DMS153 (cell line): ENCODE results near the gene DMRT2.
A peak's percentile ranks its signal among the peaks of the same experiment; 100 is the strongest.

Source experiments
- DNase-seq: peaks from one replicate; lab custom pipeline; 2025; lab: John Stamatoyannopoulos, UW

DMRT2 gene

DNA sequence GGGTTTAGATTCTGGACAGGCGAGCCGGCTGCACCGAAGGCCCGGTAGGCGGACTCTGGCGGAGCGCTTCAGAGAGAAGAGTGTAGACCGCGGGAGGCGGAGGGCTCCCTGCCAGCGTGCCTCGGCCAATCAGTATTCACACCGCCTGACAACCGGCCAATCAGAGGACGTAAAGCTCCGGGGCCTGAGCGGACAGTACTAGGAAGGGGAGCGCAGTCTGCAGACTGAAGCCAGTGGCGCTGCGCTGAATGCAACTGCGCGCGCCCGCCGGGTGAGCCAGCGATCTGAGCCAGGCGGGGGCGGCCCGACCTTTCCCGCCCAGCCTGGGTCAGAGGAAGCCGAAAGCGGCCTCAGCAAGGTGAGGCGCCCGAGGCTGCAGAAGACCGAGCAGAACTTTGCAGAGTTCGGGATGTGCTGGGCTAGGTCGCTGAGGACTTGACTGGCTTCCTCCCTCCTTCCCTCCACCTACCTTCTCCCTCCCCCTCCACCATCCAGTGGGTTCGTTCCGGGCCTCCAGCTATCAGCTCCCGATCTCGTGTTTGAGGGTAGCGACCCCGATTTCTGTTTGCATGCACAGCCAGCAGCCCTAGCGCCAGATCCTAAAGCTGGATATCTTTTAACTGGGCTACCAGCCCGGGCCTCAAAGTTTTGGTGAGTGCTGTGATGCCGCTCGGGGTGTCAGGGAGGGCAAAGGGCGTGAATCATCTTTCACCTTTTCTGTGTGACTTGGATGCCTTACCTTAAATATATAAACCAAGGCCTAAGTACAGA lies at the start of gene DMRT2:
Gene DMRT2, plus strand, starts transcription at position 233 of the 771 bp plus-strand sequence. CDS start 1,257 bp downstream, outside the sequence.
- peak; percentile 95 for DNase-seq

DNA sequence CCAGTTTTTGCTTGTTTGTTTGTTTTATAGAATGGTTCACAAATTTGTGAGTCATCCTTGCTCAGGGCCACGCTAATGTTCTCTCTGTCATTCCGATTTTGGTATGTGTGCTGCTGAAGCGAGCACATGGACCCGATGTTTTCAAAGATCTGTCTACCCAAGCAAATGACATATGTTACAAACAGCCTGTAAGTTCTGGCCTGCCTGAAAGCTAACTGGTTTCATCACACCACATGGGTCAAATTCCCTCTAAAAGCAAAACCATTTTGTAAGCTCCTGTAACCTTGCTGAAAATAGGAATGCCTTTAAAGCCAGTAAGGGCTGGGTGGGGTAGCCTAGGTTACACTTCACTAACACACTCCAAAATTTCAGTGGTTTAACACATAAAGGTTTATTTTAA lies 48.3 kb upstream of the DMRT2 start:
- no peak for DNase-seq

- DNase-seq = no peak
Observed at GRCh38 chr9:1002678-1003077, 47.5 kb upstream of the DMRT2 start.

GRCh38 chr9:1005043-1005667 lies 45.0 kb upstream of the DMRT2 start:
- no peak for DNase-seq

GRCh38 chr9:1007312-1007711 lies 42.8 kb upstream of the DMRT2 start:
- no peak for DNase-seq

- DNase-seq = no peak
Observed at GRCh38 chr9:1008216-1008615, 41.9 kb upstream of the DMRT2 start.

- DNase-seq = peak; percentile 43
Observed at GRCh38 chr9:1009101-1009707, 41.0 kb upstream of the DMRT2 start.

- no peak for DNase-seq
Observed at GRCh38 chr9:1013021-1013420, 37.1 kb upstream of the DMRT2 start.

GRCh38 chr9:1014225-1014624 lies 35.9 kb upstream of the DMRT2 start:
- DNase-seq = no peak

DNA sequence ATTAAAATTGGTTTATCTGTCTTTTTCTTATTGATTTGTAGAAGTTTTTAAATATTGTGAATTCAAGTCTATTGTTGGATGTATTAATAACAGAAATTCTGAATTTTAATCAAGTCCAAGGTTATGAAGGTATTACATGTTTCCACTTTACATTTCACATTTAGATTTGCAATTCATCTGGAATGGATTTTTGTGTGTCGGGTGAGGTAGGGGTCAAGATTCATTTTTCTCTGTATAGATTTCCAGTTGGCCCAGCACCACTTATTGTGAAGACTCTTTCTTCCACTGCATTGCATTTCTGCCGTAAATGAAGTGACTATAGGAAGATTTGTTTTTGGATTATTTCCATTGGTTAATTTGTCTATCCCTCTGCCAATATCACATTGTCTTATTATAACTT lies 35.5 kb upstream of the DMRT2 start:
- no peak for DNase-seq

DNA sequence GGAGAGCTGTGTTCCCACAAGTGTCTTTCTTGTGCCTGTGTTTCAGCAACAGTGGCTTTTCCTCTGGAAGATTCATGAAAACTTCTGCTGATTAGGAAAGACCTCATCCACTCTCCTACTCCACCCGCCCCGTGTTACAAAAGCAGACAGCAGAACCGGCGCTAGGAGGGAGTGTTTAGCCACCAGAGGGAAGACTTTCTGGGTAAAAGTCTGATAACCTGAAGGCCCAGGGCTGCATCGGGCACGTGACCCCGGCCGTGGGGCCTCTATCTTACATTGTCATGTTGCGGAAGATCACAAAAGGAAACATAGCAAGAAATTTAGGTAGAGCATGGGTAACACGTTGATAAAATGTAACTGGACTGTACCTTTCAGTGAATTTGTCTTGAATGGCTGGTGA lies 32.0 kb upstream of the DMRT2 start:
- no peak for DNase-seq

DNA sequence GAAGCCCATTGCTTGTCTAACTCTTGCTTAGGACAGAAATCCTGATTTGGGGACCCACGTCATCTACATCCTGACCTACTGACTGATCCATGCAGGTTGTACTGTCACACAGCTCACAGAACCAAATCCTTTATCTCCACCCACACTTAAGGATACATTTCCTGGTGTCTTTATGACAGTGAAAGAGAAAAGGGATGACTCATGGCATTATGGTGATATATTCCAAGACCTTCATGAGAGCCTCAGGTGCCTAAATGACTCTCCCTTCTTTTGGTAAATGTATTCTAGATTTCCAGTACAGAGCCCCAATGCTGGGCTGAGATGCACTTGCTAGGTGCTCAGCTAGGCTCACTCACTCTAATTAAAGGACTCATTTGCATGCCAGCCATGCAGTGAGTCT lies 26.0 kb upstream of the DMRT2 start:
- DNase-seq = no peak

DNA sequence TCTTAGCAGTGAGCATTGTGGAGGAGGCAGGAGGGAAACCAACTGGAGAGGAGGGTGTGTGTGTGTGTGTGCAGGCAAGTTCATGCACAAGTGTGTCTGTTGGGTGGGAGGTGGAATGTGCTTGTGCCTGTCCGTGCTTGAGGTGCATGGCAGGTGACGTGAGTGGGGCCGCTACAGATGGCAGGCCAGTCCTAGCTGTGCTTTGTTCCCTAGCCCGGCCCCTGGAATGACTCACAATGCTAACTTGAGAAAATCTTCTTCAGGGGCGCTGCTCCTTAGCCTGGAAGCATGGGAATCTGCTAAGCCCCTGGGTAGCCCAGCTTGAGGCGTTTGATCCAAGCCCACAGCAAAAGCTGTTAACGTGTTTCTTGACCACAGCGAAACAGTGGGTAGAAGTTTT lies 25.0 kb upstream of the DMRT2 start:
- no peak for DNase-seq

DNA sequence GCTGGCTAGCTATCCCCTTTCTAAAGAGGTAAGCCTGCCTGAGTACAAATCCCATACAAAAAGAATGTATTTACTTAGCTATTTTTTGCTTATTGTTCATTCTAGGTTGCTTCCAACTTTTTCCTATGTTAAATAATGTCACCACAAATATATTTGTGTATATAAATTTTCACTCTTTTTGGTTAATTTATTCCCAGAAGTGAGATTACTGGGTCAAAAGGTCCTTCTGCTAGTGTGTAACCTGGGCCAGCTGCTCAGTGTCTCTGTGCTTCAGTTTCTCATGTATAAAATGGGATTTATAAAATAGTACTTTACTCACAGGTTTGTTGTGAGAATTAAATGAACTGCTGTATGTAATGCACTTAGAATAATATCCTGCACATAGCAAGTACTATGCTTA lies 23.9 kb upstream of the DMRT2 start:
- DNase-seq = no peak

DNA sequence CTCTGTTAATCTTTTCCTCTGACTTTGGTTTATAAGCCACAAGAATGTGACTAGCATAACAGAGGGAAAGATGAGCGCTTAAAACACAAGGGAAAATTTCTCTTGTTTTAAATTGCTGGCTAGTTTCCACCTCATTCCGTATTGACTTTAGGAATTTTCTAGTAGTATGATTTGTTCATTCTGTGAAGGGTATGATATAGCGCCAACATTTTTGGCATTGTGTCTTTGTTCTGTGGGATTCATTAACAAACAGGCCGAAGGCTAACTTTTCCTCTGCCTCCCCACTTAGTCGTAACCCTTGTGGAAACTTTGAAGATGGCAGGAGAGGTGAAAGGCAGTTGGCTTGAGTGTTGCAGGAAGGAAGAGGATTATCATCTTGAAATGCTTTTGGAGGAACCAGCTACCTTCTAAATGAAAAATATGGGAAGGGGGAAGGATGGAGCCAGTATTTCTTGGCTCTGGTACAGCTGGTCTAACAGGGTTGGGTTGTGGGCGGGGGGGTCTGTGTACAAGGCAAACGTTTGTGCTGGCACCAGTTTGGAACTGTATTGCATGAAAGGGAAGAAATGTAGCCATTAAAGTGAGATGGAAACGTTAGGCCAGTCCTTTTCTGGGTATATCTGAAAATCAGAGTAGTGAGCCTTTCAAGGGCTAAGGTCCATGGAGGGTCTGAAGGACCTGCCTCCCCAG lies 21.5 kb upstream of the DMRT2 start:
- DNase-seq = no peak

DNA sequence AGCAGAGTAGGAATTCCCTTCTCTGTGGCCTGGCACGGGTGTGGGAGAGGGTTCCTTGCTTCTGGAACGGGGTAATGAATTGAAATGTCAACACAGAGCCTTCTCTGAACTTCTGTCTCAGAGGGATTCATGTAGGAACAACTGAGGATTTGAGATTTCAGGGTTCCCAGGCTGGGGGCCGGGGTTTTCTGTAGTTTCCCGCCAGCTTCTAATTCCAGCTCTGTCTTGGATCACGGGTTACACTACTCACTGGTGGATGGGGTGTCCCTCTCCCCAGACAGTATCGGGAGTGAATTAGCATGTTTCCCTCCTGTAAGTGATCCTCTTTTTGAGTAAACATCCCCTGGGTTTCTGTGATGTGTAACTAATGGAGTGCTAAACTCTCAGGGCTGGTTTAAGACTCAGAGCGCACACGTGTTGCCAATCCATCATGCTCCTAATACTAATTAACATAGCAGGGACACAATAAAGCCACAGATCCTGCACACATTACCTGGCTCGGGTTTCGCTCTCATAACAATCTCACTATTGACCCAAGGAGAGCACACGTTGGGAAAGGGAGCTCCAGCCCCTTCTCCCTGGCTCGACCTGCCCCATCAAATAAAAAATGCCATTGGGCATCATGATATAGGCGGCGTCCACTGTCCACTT lies 18.1 kb upstream of the DMRT2 start:
- peak; percentile 51 for DNase-seq

DNA sequence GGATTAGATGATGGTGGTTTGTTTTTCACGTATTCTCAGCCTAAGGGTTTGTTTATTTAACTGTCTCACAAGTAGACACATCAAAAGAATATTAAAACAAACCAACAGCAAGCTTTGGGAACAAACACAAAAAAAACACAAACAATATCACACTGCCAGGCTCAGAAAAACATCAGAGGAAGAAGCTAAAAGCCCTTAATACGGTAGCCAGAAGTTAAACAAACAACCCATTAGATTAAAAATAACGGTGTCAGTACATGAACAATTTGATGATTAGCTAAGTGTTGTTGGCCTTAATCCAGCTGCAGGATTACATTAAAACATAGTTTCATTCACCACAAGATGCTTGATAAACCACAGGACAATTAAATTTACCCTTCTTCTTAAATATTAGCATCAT lies 15.9 kb upstream of the DMRT2 start:
- DNase-seq = no peak

DNA sequence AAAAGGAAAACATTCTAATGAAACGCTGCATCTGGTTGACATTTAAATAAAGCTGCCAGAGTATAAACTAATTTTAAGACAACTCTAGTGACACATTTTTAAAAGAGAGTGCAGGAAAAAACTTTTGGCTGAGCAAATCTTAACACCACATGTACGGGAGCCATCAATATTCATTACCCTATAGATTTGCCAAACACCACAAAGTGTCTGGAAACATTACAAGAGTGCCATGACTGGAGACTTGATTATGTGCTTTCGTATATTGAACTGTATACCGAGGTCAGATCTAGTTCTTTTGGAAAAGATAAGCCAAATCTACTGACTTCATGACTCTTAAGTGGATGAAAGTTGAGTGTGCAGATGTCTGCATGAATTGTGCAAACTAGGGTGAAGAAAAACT lies 10.6 kb upstream of the DMRT2 start:
- DNase-seq = no peak

- DNase-seq = no peak
Observed at GRCh38 chr9:1042466-1042865, 7.7 kb upstream of the DMRT2 start.

- DNase-seq = no peak
Observed at GRCh38 chr9:1044643-1045042, 5.5 kb upstream of the DMRT2 start.

DNA sequence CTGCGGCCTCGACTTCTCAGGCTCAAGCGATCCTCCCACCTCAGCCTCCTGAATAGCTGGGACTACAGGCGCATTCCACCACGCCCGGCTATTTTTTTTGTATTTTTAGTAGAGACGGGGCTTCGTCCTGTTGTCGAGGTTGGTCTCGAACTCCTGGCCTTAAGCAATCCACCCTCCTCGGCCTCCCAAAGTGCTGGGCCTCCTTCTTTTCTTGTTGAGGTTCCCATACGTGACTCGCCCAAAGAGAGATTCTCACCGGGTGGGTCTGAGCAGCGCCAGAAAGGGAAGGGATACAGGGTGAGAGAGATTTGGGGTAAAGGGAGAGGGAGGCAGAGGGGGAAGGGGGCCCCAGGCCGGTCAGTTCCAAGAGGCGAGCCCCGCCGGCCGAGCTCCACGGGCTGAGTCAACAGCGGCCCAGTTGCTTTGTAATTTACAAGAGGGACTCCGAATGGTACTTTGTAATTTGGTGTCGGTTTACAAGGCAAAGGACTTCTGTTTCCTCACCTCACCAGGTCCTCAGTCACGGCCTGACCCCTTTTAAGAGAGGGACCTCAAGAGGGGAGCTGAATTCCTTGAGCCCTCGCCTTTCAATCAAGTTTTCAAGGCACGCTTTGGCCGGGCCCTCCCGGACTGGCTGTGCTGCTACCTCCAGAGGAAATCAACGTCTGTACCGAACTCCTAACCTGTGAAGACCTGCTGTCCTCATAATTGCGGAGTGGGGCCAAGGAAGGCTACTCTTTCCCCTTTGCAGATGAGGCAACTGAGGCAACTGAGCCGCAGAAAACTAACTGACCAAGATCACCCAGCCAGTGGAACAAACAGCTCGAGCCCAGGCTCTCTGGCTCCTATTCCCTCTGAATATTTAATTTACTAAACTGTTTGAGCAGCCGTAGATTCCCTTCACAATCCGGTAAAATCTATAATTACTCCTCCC lies 3.3 kb upstream of the DMRT2 start:
- DNase-seq = no peak
